HFFc6 (cell line): ENCODE results near the gene NAV2. TPM values are rescaled to one million over a fixed set of nuclear protein-coding genes. Genes with fewer than 3 reads are reported as not detected.

Experiments
- DNase-seq: peaks from one replicate; pipeline ENCODE4 v3.0.0-alpha.2; 2018
- H3K27ac Mint-ChIP-seq: 2 replicates; pipeline ENCODE4 v1.8.0; 2020; ENCODE audit warnings: mild to moderate bottlenecking, mixed read lengths
- H3K27me3 Mint-ChIP-seq: 2 replicates; pipeline ENCODE4 v1.8.0; 2021; ENCODE audit warnings: mild to moderate bottlenecking, moderate library complexity, mixed read lengths; ENCODE audit not compliant: insufficient read depth
- H3K36me3 Mint-ChIP-seq: 2 replicates; pipeline ENCODE4 v1.8.0; 2021; ENCODE audit warnings: low read depth, mixed read lengths
- H3K4me1 Mint-ChIP-seq: 2 replicates; pipeline ENCODE4 v1.8.0; 2020; ENCODE audit warnings: low read depth, mixed read lengths
- H3K4me3 Mint-ChIP-seq: 2 replicates; pipeline ENCODE4 v1.8.0; 2020; ENCODE audit warnings: mild to moderate bottlenecking, moderate library complexity, mixed read lengths
- H3K9me3 Mint-ChIP-seq: 2 replicates; pipeline ENCODE4 v1.8.0; 2020; ENCODE audit warnings: mild to moderate bottlenecking, mixed read lengths
- total RNA-seq, 6 experiments: library from RNA; stranded (reverse); fragmentation: NEBNext Ultra II Directional; extraction: Animal tissue kit (Norgen Biotek cat#: 25700); gene quantifications; 2 replicates in 1 of 6; 3 replicates in 5 of 6; pipeline ENCODE4 v1.2.3, GENCODE V29; 2021
- TF ChIP-seq, protein P1 (sequence below): fragments of 200-600 bp; sonication (generic); IDR thresholded peaks from 2 replicates; pipeline ENCODE4 v1.5.0; 2021; ENCODE audit warnings: antibody characterized with exemption, mild to moderate bottlenecking

The NAV2 gene
- total RNA-seq, 6 experiments from 2014 or later: 12.4 to 34.9 (median 31.8) TPM

DNA sequence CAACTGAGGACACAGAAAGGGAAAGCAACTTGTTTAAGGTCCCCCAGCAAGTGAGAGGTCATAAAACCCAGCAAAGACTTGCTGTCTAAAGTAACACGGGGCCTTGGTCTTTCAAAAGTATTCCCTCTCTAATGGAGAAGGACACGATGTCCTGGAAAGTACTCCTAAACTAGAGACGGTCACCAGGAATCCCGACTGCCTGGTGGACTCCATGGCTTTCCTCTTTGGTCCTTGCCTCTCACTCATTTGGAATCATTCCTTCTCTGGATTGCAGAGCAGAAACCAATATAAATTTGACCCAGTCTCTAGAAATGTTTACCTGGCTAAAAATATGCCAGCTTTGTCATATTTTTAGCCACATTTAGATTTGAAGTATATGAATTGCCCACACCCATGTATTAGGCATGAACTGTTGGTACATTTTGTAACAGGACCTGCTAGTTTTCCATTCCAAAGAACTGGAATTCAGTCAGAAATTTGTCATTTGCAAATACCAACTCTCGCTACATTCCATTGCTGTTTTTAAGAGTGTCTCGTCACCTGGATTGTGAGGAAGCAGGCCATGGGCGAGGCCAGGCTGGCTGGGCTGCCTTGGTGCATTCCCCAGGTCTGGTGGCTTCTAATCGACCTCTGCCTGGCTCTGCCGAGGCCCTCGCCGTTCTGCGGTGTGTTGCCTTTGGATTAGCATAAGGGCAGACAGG lies 12.9 kb downstream of the NAV2 start:
- Mint-ChIP-seq H3K4me1 (peaks cover 50% of the 10 kb centered on the region), H3K4me3 (no peak overlapping the region), H3K27ac (no peak overlapping the region), H3K27me3 (no peaks in the 10 kb centered on the region), H3K9me3 (no peaks in the 10 kb centered on the region), H3K36me3 (peaks cover 29% of the 10 kb centered on the region)
- DNase-seq: no peak
- TF ChIP-seq, protein P1, sequence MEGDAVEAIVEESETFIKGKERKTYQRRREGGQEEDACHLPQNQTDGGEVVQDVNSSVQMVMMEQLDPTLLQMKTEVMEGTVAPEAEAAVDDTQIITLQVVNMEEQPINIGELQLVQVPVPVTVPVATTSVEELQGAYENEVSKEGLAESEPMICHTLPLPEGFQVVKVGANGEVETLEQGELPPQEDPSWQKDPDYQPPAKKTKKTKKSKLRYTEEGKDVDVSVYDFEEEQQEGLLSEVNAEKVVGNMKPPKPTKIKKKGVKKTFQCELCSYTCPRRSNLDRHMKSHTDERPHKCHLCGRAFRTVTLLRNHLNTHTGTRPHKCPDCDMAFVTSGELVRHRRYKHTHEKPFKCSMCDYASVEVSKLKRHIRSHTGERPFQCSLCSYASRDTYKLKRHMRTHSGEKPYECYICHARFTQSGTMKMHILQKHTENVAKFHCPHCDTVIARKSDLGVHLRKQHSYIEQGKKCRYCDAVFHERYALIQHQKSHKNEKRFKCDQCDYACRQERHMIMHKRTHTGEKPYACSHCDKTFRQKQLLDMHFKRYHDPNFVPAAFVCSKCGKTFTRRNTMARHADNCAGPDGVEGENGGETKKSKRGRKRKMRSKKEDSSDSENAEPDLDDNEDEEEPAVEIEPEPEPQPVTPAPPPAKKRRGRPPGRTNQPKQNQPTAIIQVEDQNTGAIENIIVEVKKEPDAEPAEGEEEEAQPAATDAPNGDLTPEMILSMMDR: no peak

DNA sequence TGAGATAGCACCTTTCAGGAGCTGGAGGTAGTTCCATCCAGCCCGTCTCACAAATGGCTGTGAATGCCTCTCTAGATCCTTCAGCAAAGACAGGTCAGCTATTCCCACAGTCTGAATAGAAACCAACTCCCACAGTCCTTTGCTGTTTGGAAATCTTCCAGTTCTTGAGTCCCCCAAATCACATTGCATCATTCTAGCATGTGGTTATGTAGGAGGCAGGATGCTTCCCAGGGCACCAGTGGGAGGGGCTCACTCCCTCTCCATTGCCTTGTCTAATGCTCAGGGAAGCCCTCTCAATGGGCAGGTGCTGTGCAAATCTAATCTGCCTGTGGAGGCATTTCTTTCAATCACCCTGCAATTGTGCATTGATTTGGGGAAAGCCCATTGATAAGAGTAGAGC lies 14.6 kb downstream of the NAV2 start:
- no peak for DNase-seq
- Mint-ChIP-seq H3K4me3 (no peak overlapping the region), H3K27me3 (no peaks in the 10 kb centered on the region), H3K4me1 (peaks cover 33% of the 10 kb centered on the region), H3K27ac (no peak overlapping the region), H3K36me3 (peaks cover 19% of the 10 kb centered on the region), H3K9me3 (no peaks in the 10 kb centered on the region)
- TF ChIP-seq, protein P1: no peak

DNA sequence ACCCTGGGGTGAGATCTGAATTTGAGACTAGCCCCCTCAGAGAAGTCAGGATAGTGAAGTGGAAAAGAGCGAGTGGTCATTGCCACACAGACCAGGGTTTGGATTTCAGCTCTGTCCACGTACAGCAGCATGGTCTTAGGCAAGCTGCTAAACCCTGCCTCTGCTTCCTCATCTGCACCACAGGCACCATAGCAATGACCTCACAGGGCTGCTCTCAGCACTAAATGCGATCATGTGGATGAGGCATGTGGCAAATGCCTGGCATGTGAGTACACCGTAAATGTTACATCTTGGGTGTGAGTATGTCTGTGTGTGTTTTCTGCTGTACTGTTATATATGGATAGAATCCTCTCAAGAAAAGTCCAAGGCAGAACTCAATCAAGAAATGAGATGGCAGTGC lies 15.8 kb downstream of the NAV2 start:
- TF ChIP-seq, protein P1: no peak
- peaks cover 25% of the 10 kb centered on the region for H3K4me1 Mint-ChIP-seq
- H3K27me3 Mint-ChIP-seq: peaks cover under 1% of the 10 kb centered on the region; the same call in 1 of the 2 replicates
- no peak overlapping the region for H3K27ac Mint-ChIP-seq
- DNase-seq: peak; percentile 28
- no peak overlapping the region for H3K4me3 Mint-ChIP-seq
- peaks cover 22% of the 10 kb centered on the region for H3K36me3 Mint-ChIP-seq
- H3K9me3 Mint-ChIP-seq: no peaks in the 10 kb centered on the region

DNA sequence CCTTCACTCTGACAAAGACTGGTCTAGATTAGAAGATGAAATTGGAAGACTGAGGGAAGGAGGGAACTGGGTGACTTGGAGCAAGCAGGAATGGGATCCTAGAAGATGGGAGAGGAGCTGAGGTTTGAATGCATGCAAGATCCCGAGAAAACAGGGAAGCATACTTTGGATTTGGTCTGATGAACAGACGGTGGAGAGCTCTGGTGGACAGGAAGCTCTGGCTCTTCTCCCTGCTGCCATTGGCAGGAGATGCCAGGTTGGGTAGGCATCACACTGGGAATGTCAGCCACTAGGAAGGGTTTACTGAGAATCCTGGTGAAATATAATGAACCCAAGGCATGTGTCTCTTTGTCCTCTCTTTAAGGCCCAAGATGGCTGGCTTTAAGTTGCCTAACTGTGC lies 16.5 kb downstream of the NAV2 start:
- peaks cover 2% of the 10 kb centered on the region; the same call in 1 of the 2 replicates for H3K27me3 Mint-ChIP-seq
- peaks cover 25% of the 10 kb centered on the region for H3K4me1 Mint-ChIP-seq
- no peak overlapping the region for H3K27ac Mint-ChIP-seq
- H3K9me3 Mint-ChIP-seq: no peaks in the 10 kb centered on the region
- TF ChIP-seq, protein P1: no peak
- H3K4me3 Mint-ChIP-seq: no peak overlapping the region
- H3K36me3 Mint-ChIP-seq: peaks cover 19% of the 10 kb centered on the region
- DNase-seq: no peak

DNA sequence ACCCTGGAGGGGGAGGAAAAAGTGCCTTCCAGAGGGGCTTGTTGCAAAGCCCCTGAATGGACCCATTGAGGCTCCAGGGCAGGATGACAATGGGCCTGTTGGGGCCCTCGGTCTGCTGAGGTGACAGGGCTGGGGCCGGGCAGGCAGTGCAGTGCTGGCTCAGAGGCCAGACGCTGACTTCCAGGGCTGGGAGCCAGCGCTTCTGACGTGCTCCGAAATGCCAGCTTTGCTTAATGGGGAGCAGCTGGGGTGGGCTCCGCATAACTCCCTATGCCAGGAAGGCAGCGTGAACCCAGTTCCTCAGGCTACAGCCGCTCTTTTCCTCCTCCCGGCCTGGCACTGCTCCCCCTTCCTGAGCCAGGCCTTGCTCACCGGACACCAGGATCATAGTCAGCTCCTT lies 17.7 kb downstream of the NAV2 start:
- H3K4me3 Mint-ChIP-seq: no peak overlapping the region
- H3K27ac Mint-ChIP-seq: no peak overlapping the region
- H3K9me3 Mint-ChIP-seq: no peaks in the 10 kb centered on the region
- H3K27me3 Mint-ChIP-seq: peaks cover 2% of the 10 kb centered on the region; the same call in 1 of the 2 replicates
- DNase-seq: no peak
- peaks cover 36% of the 10 kb centered on the region for H3K4me1 Mint-ChIP-seq
- TF ChIP-seq, protein P1: no peak
- H3K36me3 Mint-ChIP-seq: peaks cover 19% of the 10 kb centered on the region
